HG03045 (cell line): ENCODE data around the gene SARDH.
"Not testable (repeated sequence)": the region's sequence is repeated elsewhere in the genome, so short reads cannot be mapped to it uniquely, and the experiment has no call there.

Experiments used
- ATAC-seq: cut with Tn5 transposase; IDR thresholded peaks from one replicate; pipeline ENCODE4 v1.9.1; 2021; ENCODE audit warnings: mild to moderate bottlenecking, moderate library complexity; ENCODE audit not compliant: unreplicated experiment

Gene SARDH

DNA sequence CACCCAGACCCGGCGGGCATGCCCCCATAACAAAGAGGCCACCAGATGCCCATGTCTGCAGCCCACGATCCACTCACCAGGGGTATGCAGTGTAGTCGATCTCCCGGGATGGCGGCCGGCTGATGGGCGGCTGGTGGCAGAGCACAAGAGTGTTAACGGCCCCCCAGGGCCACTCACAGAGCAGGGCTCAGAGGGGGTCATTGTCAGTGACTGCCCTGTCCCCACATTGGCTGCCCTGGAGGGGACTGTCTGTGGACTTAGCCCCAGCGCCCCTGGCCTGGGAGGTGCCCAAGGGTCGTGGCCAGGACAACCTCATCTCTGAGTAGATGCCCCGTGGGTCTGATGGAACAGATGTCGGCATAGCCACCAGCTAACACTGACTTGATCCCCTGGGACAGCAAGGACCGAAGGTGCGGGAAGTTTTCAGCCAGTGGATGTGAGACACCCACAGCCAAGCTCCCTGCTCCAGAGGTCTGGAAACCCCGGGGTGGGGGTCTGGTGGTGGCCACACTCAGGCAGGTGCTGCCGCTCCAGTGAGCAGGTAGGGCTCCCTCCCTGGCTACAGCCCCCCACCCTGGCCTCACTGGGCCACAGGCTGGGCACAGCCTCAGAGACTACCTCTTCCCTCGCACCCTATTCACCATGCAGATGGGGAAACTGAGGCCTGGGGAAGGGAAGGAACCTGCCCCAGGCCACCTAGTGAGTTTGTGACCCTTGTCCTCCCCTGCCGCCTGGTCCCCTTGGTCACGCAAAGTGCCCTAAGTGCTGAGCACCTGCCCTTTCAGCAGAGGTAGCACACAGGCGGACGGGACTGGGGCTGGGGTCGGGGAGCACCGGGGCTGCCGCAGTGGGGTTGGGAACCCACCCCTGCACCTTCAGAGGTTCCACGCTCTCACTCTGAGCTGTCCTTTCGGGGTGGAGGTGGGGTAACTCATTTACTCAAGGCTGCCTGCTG, 38.1 kb upstream of the SARDH start:
- no peak for ATAC-seq

DNA sequence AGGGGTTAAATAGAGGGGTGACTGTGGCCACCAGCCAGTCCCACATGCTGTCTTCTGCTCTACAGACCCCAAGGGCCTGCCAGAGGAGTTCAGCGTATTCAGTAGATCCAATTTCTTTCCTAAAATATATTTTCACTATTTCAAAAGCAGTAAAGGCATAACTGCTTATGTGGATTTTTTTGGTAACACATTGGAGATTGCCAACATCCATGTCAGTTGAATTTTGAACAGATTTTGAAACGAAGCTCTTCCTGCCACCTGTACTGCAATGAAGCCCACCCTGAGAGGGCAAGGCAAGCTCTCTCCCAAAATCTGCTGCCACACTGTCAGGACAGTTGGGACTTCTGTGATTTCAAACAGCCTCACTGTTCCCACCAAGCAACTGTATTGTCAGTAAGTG, 37.1 kb upstream of the SARDH start:
- no peak for ATAC-seq

DNA sequence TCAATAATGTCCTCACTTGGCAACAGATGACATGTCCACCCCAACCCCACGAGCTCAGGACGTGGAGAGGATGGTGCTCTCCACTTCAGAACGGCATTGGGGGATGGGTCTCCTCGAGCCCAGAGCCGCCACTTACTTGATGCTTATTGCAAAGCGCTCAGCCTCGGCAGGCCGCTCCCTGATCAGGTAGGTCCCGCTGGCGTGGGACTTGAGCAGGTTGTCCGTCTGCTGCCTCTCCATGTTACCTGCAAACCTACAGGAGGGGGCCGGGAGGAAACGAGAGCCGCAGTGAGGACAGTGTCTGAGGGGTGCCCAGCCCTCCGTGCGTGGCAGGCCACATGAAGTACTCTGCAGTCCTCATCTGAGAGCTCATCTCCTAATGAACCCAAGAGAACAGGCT, 36.6 kb upstream of the SARDH start:
- no peak for ATAC-seq

DNA sequence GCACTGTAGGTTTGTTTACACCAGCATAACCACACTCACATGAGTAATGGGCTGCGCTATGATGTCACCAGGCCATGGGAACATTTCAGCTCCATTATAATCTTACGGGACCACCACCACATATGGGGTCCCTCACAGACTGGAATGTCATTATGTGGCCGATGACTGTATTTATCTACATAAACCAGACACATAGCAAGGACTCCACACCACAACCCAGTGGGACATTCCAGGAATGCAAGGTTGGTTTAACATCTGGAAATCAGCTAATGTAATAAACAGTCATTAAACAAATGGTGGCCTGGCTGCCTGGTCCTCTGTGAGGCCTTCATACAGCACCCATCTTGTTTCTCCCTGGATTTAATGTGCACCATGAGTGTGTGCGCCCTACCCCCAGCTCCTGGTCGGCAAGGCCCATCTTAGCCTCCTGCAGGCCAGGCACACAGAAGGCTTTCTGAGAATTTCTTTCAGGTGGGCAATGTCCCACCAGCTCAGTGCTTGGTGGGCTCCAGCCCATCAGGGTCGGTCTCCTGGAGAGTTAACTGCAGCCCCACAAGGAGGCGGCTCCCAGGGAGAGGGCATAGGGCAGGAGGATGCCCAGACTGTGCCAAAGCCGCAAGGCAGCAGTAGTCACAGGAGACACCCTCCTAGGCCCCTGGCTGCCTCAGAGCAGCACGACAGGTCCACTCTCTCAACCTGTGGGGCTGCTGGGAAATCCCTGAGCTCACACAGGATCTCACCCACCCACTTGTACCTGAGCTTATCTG, 35.9 kb upstream of the SARDH start:
- ATAC-seq = no peak

DNA sequence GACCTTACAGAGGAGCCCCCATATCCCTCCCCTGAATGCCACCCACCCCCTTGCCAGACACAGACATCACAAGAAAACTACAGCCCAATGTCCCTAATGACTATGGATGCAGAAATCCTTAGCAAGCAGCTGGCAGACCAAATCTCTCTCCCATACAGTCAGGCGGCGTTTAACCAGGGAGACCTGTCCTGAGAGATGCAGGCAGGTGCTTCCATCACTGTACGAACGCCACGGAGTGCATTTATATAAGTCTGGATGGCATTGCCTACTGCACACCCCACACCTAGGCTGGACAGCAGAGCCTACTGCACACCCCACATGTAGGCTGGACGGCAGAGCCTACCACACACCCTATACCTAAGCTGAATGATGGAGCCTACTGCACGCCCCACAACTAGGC, 34.4 kb upstream of the SARDH start:
- no peak for ATAC-seq

DNA sequence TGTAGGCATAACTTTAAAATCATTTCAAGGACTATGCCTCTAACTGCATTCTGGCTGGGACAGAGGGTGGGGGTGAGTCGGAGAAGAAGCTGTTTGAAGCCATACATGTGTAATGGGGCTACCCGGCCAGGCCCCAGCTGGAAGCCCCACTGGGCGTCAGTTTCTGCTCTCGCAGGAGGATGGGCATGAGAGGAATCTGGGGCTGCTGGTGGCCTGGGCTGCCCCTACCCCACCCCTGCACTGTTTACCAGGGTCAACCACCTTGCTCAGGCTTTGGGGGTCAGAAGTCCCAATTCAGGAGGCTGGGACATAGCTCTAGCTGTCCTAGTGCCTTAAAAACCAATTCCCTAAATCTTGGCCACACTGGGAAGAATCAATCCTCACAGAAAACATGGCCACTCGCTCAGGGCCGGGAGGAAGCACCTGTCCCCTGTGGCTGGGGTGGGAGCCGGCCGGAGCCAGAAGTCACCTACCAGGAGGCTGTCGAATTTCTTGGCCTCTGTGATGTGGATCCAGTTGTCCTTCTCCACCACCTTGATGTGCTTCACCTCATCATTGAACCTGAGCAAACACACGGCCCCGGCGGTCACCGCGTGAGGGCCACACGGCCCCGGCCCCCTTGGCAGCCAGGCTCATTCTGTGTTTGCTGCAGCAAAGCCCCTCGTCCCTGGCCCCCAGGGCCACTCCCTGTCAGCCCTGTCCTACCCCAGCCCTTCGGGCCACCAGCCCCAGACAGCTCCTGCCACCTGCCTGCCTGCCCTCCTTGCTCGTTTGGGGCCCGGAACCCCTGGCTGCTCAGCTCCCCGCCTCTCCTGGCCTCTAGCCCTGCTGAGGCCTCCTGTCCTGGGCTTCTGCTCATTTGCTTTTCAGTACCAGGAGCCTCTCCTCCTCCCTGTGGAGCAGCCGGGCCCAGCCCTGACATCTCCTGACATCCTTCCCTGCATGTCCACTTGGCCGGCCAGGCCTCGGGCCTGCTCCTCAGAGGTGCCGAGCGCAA, 33.6 kb upstream of the SARDH start:
- ATAC-seq = no peak

DNA sequence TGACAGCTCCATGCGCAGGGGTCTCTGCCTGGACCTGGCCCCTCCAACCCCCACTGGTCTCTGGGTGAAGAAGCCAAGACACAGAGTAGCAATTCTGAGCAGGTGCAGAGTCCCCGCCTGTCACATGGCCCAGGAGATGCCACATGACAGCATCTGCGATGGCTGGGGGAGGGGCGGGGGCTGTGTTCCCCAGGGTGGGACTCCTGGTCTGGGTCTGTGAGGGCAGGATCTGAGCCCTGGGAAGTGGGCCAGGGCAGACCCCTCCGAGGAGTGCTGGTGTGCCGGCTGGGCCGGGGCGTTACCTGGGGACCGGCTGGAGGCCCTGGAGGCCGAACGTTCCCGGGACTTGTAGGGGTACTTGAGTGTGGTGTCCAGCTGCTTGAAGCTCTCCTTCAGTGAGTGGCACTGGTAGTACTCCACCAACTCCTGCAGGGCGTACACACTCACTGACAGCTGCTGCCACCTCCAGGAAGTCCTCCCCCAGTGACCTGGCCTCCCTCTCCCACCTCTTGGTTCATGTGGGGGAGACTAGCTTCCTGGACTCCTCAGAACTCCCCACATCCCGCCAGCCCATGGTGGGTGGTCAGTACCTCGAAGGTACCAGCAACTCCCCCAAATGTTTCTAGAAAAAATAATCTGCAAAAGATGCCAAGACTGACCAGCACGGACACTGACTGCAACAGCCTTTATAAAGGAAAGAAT, 32.1 kb upstream of the SARDH start:
- ATAC-seq = no peak

DNA sequence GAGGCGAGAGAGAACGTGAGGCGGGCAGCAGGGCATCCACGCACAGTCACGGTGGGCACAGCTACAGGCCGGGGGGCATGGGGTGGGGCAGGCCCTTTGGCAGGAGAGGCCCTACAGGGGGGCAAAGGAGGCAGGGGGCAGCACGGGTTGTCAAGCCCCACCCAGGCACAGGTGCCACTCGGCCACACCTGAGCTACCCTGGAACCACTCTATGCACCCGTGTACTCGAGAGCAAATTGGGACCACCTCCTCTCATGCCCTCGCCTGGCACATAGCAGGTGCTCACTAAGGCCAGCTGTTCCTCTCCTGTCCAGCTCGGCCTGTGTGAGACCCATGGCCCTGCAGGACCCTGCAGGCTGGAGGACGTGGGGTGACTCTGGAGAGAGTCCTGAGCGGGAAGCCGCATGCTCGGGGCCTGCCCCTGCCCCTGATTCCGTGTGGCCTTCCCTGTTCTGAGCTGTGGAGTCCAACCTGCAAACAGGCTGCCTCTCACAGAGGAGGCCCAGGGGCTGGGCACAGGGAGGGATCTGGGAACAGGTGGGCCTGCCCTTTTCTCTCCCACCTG, 31.4 kb upstream of the SARDH start:
- ATAC-seq = no peak

DNA sequence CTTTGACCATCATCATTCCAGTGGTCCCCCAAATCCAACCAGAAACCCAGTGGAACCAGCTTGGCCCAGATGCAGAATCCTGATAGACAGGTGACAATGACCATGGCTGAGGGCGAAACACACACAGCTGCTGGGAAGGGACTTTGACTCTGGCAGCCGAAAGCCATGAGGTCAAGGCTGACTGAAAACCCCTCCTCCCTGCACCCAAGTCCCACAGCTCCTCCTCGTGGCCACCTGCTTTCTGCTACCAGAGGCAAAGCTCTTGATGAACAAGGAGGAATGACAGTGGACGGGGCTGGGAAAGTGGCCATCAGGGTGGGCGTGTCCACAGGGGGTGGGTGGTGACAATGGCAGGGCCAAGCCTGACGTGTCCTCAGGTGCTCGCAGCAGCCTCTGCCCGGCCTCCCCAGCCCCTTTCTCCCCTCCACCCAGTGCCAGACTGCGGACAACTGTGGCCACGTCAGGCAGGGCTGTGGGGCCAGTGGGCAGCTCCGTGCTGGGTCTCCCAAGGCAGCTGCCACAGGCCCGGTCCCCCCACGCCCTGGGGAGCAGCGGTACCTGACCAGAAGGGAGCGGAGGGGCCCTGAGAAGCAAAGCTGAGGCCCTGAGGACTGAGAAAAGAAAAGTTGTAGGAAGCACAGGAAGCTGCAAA, 30.8 kb upstream of the SARDH start:
- ATAC-seq = no peak

DNA sequence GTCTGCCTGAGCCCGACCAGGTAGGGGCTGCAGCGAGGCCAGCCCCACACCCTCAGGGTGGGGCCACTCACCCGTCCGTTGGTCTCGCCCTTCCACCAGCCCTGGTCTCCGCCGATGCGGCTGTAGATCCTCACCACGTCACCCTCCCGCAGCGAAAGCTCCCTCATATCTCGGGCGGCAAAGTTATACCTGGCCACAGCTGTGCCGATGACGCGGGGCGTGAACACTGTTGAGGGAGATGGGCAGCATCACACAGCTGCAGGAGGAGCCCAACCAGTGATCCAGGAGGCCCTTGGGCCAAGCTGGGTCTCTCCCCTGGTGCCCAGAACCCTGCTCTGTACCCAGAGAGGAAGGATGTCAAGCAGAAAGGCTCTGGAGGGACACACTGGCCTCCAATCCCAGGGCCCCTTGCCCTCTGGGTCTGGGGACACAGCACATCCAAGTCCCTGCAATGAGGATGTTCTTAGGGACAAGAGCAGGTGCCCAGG, 30.3 kb upstream of the SARDH start:
- ATAC-seq = no peak

DNA sequence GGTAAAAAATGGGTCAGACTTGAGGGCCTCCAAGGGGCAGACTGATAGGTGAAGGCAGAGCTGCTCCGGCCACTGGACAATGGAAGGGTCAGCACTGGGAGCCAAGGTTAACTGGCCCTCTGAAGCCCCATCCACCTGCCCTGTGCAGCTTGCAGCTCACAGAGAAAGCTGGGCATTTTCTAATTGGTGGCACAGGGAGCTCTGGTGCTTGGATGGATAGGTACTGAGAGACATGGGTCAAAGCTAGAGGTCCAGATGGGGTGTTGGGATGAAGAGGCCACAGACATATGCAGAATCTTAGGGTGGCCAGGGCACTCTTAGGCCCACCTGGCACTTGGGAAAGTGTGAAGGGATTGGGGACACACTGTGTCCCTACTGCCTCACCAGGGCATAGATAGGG, 29.5 kb upstream of the SARDH start:
- ATAC-seq = no peak

DNA sequence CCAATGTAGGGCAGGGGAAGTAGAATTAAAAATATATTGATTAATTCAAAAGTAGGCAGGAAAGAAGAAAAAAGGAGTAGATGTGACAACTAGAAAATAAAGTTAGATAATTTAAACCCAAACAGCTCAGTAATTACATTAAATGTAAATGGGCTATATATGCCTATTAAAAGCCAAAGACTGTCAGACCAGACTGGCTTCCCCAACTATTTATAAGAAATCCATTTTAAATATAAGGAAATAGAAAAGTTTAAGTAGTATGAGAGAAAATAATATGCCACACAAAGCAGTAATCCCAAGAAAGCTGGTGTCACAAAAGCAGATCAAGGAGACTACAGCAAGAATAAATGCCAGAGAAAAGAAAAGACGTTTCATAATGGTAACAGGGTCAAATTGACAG, 28.9 kb upstream of the SARDH start:
- ATAC-seq = no peak

DNA sequence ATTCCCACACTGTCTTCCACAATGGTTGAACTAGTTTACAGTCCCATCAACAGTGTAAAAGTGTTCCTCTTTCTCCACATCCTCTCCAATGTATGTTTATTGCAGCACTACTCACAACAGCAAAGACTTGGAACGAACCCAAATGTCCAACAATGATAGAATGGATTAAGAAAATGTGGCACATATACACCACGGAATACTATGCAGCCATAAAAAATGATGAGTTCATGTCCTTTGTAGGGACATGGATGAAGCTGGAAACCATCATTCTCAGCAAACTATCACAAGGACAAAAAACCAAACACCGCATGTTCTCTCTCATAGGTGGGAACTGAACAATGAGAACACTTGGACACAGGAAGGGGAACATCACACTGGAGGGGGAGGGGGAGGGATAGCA, 28.1 kb upstream of the SARDH start:
- ATAC-seq = not testable (repeated sequence)

DNA sequence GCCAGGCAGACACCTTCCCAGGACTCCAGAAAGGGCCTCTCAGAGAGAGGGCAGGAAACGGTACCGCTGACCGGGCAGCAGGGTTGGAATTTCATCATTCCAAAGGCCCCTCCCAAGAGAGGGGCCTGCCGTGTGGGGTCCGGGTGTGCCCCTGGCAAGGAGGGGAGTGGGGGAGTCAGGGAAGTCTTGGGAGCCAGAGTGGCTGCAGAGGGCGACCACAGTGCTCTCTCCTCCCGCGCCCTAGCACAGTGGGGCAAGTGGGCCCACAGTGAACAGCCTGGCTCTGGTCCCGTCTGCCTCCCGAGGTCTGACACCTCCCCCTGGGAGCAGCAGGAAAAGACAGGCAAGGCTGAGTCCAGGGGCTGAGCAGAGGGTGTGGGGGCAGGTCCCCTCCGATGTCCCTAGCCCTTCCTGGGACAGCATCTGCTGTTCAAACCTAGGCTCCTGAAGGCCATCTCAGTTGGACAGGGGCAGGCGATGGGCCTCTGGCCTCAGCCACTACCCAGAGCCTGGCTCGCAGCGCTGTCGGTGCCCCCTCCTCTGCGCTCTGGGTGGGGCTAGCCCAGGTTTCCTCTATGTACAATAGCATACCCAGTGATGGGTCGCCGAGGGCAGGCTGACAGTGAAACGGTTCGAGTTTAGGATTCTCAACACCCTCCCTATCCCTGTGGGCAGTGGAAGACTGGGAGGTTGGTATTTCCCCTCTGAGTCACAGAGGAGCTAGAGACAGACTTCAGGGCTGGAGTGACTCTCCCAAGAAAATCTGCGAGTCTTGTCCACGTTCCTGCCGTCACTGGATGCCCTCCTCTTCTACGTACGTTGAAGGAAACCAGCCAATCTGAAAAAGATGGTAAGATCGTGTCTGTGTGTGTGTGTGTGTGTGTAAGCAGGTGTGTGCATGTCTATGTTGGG, 25.4 kb upstream of the SARDH start:
- ATAC-seq = no peak

DNA sequence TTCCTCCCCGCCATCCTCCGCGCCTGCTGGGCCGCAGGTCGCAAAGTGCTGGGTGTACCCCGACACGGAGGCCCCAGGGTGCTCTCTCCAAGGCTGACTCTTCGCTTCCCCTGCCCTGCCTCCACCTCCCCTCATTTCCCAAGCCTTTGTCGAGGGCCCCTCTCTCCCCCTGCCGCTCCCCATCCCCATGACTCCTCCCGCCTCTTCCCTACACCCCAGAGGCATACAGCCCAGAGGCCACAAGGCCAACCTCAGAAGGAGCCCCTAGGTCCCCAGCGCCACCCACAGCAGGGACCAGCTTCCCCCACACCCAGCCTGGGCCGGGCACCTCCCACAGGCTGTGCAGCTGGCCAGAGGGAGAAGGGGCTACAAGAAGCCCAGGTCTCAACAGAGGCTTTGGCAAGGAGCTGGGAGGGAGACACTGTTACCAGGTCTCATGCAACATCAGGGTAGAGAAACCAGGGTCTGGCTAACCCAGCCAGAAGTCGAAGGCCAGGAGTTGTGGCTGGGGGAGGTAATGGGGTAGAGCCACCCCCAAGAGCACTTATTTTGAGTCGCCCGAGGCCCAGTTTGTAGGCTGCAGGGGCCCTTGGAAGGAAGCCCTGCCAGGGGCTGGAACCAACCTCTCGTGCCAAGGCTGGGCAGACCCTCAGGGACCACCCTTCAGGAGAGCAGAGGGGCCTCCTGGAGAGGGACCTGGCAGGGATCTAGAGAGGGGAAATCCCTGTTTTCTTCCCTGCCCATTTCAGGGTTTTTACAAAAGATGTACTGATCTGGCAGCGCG, 24.5 kb upstream of the SARDH start:
- no peak for ATAC-seq

DNA sequence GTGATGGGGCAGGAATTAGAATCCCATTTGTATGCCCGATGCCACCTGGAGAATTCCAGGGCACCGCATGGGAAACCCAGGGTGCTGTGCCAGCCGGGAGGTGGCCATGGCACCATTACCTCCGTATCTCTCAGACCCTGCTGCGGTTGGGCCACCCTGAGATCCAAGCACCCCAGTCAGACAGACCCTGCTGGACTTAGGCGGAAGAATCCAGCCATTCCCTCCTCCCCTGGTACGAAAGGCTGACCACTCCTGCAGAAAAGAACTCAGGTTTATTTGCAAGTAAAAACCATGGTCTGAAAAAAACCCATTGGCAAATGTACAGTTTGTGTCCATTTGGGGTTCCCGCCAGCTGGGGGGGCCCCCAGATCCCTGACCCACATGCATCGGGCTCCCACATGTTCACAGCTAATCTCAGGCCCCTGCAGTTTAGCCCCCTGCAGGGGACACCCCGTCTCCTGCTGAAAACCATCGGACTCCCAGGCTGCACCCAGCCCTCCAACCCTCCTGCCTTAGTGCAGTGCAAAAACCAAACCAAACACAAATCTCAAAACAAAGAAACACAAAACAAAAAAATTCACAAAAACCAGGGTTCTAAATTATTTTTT, 23.6 kb upstream of the SARDH start:
- ATAC-seq = no peak

DNA sequence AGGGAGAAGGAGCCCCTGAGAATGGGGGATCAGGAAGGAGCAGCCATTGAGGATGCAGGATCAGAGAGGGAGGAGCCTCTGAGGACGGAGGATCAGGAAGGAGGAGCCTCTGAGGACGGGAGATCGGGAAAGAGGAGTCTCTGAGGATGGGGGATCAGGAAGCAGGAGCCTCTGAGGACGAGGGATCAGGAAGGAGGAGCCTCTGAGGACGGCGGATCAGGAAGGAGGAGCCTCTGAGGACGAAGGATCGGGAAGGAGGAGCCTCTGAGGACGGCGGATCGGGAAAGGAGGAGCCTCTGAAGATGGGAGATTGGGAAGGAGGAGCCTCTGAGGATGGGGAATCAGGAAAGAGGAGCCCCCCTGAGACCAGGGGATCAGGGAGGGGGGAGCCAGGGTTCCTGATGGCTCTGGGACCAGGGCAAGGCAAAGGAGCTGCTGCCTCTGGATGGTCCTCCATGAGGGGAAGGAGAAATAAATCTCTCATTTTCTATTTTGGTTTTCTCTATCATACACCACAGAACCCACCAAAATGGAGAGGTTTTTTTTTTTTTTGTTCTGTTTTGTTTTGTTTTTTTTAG, 22.6 kb upstream of the SARDH start:
- ATAC-seq = no peak
